Measurements from ENCODE around the gene LHX3. TPM values are rescaled to one million over a fixed set of nuclear protein-coding genes. Genes with fewer than 3 reads are reported as not detected.

Gene LHX3
- total and polyA plus RNA-seq, 2 of the 8 experiments (the other 6 are each of a cell fraction or from before 2014, with no cell fraction given), result 0.02 TPM; not detected in 1

DNA sequence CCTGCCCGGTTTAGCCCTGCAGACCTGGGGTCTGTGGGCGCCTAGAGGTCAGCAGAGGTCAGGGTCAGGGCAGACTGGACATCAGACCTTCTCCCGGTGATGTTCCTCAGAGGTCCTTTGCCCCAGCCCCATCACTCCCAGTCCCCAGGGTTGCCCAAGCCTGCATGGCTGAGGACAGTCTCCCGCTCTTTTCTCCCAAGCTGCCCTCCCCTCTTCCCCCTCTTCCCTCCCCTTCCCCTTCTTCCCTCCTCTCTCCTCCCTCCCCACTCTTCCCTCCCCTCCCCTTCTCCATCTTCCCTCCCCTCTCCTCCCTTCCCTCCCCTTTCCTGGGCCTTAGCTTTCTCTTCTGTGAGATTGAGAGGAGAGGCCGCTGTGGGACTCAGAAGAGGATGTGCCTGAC lies 10.4 kb downstream of the LHX3 start:
- peaks cover 0 to 10% (median 0%) of the 10 kb centered on the region in 4 experiments; a peak in 1 of 8 replicates for H3K36me3 ChIP-seq (ENCODE audit: control insufficient read depth in 2 of 4, insufficient read depth in 4 of 4, low read length in 3 of 4)
- peak overlapping the region in 1 of 4 experiments; percentile 22; a peak in 1 of 8 replicates for H3K4me3 ChIP-seq (ENCODE audit: extremely low read depth in 1 of 4, insufficient read depth in 2 of 4, low read depth in 3 of 4, low read length in 4 of 4)
- no peak overlapping the region for H4K8ac ChIP-seq (ENCODE audit: extremely low read depth, insufficient read depth, low read length)
- 14% methylated on average over 3 of the region's 5 CpGs; no CpG with 5 or more reads in 1 of the 2 experiments for WGBS, 2 experiments (ENCODE audit: extremely low coverage in 1 of 2, insufficient coverage in 1 of 2, insufficient read length in 1 of 2, insufficient replicate concordance in 2 of 2, low coverage in 1 of 2, low lambda C conversion rate in 2 of 2, missing lambda C conversion rate in 1 of 2)
- ChIA-PET CTCF (ENCODE audit: partially characterized antibody) (interaction anchor here (0.7 to 1.3 kb wide), 5 partner anchors 19 to 56 kb away, joined by 3 to 4 read pairs (median 3); no protein-coding TSS in a partner anchor), POLR2A (ENCODE audit: partially characterized antibody) (interaction anchor here (0.9 to 1.1 kb wide), 2 partner anchors 16 to 24 kb away, joined by 3 read pairs; no protein-coding TSS in a partner anchor)
- 0 out of 2 replicates have a peak overlapping the region, but pooled peaks have one; percentile 17 for H2BK12ac ChIP-seq (ENCODE audit: low read depth, low read length)
- no peak overlapping the region for H3K4ac ChIP-seq (replicated peaks; ENCODE audit: insufficient read length, low read depth, low read length)
- H2AFZ ChIP-seq (ENCODE audit: low read length), result no peak overlapping the region
- H2BK120ac ChIP-seq (replicated peaks; ENCODE audit: low read depth, low read length), result no peak overlapping the region
- no peaks in the 10 kb centered on the region for H3K79me1 ChIP-seq (ENCODE audit: low read depth, low read length)
- H3K27me3 ChIP-seq (replicated peaks in 1 of 4; ENCODE audit: control insufficient read depth in 3 of 4, extremely low read depth in 1 of 4, insufficient read depth in 3 of 4, low read length in 3 of 4), result peaks cover 79 to 98% (median 95%) of the 10 kb centered on the region in 4 experiments
- H3K4me1 ChIP-seq (replicated peaks in 1 of 4; ENCODE audit: control insufficient read depth in 3 of 4, insufficient read depth in 4 of 4, low read length in 3 of 4), result peaks cover 3 to 31% (median 27%) of the 10 kb centered on the region in 4 experiments
- no peak overlapping the region for H3K27ac ChIP-seq (ENCODE audit: low read depth, low read length)
- H2BK20ac ChIP-seq (ENCODE audit: low read length), result 0 out of 2 replicates have a peak overlapping the region, but pooled peaks have one; percentile 13
- no peak for TF ChIP-seq CHD2 (IDR thresholded peaks at IDR 0.05; ENCODE audit: low read length)
- peak; percentile 50; the same call in 1 of the 2 replicates for TF ChIP-seq YY1 (IDR thresholded peaks at IDR 0.05; ENCODE audit: low read depth, low read length)
- TF ChIP-seq EGR1 (IDR thresholded peaks at IDR 0.05; ENCODE audit: borderline replicate concordance, low read depth, low read length), result peak; percentile 83; the same call in 1 of the 2 replicates
- peak; percentile 88 for TF ChIP-seq CTBP2 (IDR thresholded peaks at IDR 0.05; ENCODE audit: borderline replicate concordance, insufficient read depth, insufficient read length, low read length)
- TF ChIP-seq KDM1A (IDR thresholded peaks at IDR 0.05; ENCODE audit: borderline replicate concordance, low read length), result 0 out of 2 replicates have a peak, but pooled peaks have one; percentile 9
- no peak for TF ChIP-seq CREB1 (IDR thresholded peaks at IDR 0.05)
- TF ChIP-seq, protein P1, sequence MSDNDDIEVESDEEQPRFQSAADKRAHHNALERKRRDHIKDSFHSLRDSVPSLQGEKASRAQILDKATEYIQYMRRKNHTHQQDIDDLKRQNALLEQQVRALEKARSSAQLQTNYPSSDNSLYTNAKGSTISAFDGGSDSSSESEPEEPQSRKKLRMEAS (IDR thresholded peaks at IDR 0.05), result peak; percentile 86
- TF ChIP-seq, protein P2, sequence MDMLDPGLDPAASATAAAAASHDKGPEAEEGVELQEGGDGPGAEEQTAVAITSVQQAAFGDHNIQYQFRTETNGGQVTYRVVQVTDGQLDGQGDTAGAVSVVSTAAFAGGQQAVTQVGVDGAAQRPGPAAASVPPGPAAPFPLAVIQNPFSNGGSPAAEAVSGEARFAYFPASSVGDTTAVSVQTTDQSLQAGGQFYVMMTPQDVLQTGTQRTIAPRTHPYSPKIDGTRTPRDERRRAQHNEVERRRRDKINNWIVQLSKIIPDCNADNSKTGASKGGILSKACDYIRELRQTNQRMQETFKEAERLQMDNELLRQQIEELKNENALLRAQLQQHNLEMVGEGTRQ (IDR thresholded peaks at IDR 0.05; ENCODE audit: low read length), result no peak
- no peak for TF ChIP-seq JUN (IDR thresholded peaks at IDR 0.05; ENCODE audit: low read depth, low read length)
- peak; percentile 91 for TF ChIP-seq E2F6 (IDR thresholded peaks at IDR 0.05)
- 0 out of 2 replicates have a peak, but pooled peaks have one; percentile 6 for TF ChIP-seq SUZ12 (IDR thresholded peaks at IDR 0.05; ENCODE audit: low read length)
- no peak overlapping the region for H4K5ac ChIP-seq (ENCODE audit: insufficient read length, low read depth, low read length)
- H3K4me2 ChIP-seq (ENCODE audit: insufficient read depth in 1 of 2, low read depth in 2 of 2, low read length in 2 of 2), result peak overlapping the region; percentile 59 to 65
- H4K91ac ChIP-seq (replicated peaks; ENCODE audit: insufficient read length, low read length), result no peak overlapping the region
- H2BK15ac ChIP-seq (ENCODE audit: low read length), result no peak overlapping the region
- no peak overlapping the region for H3K9ac ChIP-seq (replicated peaks in 1 of 4; ENCODE audit: extremely low read depth in 1 of 4, low read depth in 3 of 4, low read length in 3 of 4)
- H3K14ac ChIP-seq (ENCODE audit: insufficient read length), result no peak overlapping the region
- no peaks in the 10 kb centered on the region for H3K79me2 ChIP-seq (ENCODE audit: control insufficient read depth in 1 of 2, insufficient read depth in 2 of 2, low read length in 2 of 2)
- no peak for DNase-seq (ENCODE audit: low read depth in 1 of 2, low spot score in 2 of 2)
- H3K23me2 ChIP-seq (ENCODE audit: low read depth, low read length), result peaks cover 8% of the 10 kb centered on the region; the same call in 1 of the 2 replicates
- no peak overlapping the region for H3K56ac ChIP-seq (replicated peaks; ENCODE audit: insufficient read length, low read depth, low read length)
- peak overlapping the region; percentile 48; the same call in 1 of the 2 replicates for H3K18ac ChIP-seq (ENCODE audit: extremely low read depth, low read length)
- H3K23ac ChIP-seq (ENCODE audit: insufficient read length), result no peak overlapping the region
- no peak for FAIRE-seq
- H3K9me3 ChIP-seq (ENCODE audit: insufficient read depth in 2 of 2, low read depth in 1 of 2, low read length in 1 of 2), result no peaks in the 10 kb centered on the region
- peaks cover 7 to 14% of the 10 kb centered on the region in 2 experiments for H4K20me1 ChIP-seq (replicated peaks in 1 of 2; ENCODE audit: control insufficient read depth in 1 of 2, insufficient read depth in 2 of 2, low read length in 2 of 2)
- H2AK5ac ChIP-seq (ENCODE audit: low read depth, low read length), result no peak overlapping the region
- no peak overlapping the region for H2BK5ac ChIP-seq (ENCODE audit: low read depth, low read length)

Measured in H1 (cell line).